NCI-H146 treated with DMSO at 0.1 percent for 48 hours (cell line): Measurements from ENCODE around the gene CHST1.

Experiments
- DNase-seq: peaks from one replicate; lab custom pipeline; 2025; ENCODE audit not compliant: unreplicated experiment; lab: John Stamatoyannopoulos, UW

Gene CHST1

DNA sequence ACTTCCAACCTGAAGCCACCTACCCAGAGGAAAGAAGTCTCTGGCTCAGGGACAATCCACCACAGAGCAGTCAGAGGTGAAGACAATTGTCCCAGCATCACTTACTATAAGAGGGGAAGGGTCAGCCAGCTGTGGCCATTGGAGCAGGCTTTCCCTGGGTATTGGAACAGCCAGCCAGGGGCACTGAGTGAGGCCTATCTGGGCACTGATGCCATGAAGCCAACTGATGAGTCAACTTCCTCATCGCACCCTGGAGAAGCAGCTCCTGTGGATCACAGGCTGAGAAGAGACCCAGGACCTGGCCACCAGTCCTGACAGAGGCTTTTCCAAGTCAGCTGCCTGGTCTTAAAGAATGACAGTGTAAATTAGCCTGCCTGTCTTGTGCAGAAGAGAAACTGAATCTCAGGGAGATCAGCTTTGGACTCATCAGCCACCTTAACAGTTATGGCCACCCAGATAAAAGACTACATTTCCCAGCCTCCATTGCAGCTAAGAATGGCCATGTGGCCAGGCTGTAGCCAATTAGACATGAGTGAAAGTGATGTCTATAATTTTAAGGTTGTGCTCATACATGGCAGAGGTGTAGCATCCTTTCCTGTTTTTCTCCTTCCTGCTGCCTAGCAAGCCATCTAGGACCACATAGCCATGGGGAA lies 19.0 kb downstream of the CHST1 start:
- no peak for DNase-seq

DNA sequence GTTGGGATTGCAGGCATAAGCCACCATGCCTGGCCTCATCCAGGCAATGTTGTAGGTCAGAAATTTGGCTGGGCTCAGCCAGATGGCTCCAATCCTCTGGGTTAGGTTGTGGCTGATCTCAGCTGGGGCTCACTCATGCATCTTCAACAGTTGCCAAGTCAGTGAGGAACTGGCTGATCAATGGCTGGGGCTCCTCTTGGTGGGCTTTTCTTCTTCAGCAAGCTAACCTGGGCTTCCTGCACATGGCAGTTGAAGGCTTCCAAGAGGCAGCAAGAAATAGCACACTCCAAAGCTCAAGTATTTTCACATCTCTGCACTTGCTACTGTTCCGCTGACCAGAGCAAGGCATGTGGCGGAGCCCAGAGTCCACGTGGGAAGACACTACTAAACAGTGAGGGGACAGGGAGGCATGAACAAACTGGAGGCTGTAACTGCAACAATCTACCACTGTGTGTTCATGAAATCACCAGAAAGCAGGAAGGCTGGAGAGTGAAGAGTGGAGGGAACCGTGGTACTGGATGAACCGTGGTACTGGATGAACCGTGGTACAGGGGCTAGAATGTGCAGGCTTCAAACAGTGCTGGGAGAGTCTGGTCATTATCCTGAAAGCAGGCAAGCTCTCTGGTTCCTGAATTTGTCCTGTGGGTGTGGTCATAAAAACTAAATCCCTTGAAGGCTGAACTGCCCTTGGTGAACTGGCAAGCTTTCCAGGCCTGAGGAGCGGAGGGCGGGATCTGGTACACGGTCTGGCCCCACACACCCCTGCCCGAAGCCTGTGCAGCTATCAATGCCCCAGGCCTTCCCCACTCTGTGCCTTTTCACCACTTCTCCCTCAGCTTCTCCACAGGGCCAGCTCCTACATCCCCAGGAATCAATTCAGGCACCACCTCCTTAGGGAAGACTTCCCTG lies 20.2 kb downstream of the CHST1 start:
- DNase-seq = no peak

DNA sequence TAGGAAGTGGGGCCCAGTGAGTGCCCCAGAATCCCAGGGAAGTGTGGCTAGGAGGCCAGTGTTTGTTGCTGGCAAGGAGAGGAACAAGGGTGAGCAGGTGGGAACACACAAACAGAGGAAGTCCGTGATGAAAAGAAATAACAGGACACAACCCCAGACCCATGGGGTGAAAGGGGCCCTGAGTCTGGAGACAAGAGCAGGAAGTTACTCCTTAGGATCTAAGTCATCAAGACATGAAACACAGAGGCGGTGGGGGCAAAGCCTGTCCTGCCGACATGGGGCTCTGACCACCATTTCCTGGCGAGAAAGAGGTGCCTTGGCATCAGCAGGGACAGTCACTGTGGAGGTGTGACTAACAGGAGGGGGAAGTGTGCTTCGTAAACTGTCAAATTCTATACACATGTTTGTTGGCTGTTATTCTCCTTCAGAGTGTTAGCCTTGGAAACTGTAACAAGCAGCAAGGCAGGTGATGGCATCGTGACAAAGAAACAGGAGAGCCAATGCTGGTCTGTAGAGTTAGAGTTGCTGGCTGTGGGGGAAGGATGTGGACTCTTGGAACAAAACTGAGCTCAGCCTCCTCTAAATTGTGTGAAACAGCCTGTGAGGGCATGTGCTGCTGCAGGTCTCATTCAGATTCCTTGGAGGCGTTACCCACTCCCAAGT lies 21.7 kb downstream of the CHST1 start:
- DNase-seq = no peak

DNA sequence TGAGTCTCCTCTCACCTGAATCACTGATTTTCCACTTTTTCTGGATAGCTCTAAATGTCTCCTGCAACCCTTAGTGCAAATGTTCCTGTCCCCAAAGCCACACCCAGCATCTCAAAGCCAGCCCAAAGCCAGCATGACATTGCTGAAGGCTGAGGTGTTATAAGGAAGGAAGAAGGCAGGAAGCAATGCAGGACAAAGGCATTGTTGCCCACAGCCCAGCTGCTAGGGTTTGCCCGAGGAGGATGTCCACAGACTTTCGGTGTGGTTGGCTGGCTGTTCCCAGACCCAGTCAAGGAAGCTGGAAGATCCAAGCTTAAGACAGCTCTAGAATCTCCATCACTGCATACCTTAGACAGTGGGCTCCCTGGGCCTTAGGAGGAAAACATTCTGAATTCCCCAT lies 23.5 kb downstream of the CHST1 start:
- DNase-seq = no peak

DNA sequence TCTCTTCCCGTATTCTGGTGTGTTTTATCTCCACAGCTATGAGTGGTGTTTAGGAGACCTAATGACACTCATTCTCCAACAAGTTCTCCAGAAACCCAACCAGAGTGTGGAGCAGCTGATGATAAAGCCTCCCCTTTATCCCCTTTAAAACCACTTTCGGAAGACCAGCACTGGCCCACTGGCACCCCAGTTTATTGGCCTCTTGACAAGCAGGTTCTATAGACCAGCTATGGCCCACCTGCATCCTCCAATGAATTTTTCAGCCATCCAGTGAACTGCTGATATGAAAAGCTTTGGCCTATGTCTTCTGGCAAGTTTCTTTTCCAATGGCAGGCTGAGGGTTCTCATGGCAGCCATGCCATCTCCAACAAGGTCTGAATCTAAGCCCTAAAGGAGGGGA lies 27.4 kb downstream of the CHST1 start:
- DNase-seq = no peak

DNA sequence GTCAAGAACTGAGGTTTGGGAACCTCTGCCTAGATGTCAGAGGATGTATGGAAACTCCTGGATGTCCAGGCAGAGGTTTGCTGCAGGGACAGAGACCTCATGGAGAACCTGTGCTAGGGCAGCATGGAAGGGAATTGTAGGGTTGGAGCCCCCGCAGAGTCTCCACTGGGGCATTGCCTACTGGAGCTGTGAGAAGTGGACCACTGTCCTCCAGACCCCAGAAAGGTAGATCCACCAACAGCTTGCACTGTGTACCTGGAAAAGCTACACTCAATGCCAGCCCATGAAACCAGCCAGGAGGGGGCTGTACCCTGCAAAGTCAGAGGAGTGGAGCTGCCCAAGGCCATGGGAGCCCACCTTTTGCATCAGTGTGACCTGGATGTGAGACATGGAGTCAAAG lies 29.5 kb downstream of the CHST1 start:
- no peak for DNase-seq

DNA sequence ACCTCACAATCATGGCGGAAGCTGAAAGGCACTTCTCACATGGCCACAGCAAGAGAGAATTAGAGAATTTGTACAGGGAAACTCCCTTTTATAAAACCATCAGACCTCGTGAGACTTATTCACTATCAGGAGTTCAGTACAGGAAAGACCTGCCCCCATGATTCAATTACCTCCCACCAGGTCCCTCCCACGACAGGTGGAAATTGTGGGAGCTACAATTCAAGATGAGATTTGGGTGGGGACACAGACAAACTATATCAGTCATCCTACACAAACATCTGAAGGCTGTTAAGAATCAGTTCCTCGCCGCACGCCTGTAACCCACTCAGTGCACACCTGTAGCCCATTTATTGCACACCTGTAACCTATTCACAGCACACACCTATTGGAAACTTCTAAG lies 39.8 kb downstream of the CHST1 start:
- DNase-seq = no peak

DNA sequence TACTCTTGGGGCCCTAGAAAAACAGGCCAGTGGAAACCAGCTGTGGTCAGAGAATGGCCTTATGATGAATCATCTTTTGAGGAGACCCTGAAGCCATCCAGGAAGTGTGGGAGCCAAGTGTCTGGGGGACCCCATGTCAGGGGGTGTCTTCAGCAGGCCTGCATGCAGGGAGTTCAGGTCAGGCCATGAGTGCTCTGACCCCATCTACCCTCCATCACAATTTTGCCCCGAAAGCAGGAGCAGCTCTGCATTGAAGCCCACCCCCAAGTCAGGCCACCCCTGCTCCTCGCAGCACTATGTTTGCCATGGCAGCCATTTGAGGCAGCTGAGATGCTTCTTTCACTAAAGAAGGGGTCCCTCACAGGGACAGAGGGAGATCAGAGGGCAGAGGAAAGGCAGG lies 41.3 kb downstream of the CHST1 start:
- DNase-seq = no peak

DNA sequence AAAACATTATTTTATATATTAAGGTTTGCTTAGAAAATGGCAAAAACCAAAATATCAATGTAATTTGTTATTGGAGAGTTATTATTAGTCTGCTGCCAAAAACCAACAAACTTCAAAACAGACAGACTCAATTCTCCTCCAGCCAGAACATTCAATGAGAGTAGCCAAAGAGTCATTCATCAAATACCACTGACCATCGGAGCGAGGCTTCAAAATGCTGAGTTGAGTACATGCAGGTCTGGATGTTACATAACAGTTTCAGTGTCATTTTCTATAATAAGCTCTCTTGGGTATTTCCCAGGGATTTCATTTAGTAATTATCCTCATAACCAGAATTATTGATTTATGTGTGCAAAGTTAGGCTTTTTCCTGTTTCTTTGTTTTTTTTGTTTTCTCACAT lies 42.6 kb downstream of the CHST1 start:
- no peak for DNase-seq

DNA sequence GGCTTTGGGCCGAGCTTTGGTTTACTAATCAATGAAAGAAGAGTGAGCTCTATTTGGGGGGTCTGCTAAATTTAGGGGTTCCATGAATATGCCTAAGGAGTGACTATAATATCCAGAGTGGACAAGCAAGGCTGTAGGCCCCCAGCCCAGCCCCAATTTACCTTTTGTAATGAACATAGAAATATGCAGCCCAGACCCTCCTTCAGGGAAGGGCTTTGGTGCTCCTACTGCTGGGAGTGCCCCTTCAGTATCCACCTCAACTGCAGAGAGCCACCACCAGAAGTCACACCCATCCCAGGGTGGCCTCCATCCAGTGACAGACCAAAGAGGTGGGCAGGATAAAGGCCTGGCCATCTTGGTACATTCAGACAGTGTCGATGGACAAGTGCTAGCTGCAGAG lies 43.1 kb downstream of the CHST1 start:
- DNase-seq = no peak

DNA sequence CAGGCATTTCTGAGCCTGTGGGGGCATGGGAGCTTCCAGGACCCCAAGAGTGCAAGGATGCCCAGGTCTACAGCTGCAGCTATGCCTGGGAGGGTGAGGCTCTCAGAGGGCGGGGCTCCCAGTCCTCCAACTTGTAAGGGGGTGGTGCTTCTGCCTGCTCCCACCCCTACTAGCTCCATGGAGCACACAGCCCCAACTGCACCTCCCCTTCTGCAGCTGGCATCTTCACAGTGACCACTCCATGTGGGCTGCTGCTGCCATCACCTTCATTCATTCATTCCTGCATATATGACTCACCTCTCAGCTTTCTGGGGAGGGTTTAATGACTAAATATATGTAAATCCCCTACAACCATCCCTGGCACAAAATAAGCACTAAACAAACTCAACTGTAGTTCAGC lies 43.8 kb downstream of the CHST1 start:
- no peak for DNase-seq

DNA sequence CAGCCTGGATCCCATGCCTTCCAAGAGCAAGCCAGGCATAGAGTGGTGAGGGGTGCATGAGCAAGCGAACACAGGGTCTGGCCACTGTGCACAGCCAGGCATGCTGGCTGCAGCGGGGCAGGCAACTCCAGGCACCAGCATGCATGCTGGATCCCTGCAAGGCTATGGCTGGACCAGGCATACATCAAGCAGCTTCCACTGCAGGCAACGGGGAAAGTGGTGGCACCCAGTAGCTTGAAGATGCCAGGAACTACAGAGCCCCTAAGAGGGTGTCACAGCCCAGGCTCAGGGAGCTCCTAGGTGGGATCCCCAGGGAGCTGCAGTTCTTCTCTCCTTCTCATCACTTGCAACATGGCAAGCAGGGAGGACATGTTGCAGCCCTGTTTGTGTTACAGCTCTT lies 45.2 kb downstream of the CHST1 start:
- no peak for DNase-seq

DNA sequence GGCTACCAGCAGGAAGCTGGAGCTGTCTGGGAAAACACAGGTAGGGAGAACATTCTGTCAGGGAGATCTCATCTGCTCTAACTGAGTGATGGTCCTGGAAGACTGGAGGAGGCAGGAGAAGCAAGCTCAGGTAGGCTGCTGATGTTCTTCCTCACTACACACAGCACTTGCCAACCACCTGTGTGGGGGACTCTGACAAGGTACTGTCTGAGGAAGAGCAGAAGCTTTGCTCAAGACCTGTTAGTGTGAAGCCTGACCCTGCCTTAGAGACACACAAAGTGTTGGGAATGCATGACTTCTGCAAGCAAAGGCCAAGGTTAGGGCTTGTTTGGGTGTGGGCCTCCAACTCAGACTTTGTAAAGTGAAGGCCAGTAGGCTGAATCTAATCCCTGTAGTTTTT lies 46.5 kb downstream of the CHST1 start:
- DNase-seq = no peak

DNA sequence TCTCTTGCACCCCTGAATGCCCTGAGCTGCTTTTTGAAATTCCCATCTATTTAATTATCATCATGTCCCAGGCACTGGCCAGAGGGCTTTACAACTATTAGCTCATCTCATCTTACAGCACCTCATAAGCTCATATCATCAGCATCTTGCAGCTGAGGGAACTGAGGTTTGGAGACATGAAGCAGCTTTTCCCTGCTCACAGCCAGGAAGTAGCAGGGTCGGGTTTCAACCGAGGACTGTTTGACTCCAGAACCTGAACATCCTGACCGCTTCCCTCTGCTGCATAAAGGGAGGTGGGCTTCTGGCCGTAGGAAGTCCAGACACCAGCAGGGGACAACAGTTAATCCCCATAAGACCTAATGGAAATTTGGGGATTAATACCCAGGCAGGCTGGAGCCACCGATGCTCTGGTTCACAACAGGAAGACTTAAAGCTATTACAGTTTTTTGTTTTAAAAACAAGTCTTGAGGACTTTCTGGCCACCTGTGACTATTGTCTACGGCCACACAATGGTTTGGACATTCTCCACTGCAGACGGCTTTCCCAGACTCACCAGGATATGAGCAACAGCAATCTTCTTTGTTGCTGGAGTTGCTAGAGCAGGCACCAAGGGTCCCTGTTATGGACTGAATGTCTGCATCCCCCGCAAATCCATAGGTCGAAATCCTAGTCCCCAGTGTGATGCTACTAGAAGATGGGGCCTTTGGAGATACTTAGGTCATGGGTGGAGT lies 47.4 kb downstream of the CHST1 start:
- DNase-seq = no peak

DNA sequence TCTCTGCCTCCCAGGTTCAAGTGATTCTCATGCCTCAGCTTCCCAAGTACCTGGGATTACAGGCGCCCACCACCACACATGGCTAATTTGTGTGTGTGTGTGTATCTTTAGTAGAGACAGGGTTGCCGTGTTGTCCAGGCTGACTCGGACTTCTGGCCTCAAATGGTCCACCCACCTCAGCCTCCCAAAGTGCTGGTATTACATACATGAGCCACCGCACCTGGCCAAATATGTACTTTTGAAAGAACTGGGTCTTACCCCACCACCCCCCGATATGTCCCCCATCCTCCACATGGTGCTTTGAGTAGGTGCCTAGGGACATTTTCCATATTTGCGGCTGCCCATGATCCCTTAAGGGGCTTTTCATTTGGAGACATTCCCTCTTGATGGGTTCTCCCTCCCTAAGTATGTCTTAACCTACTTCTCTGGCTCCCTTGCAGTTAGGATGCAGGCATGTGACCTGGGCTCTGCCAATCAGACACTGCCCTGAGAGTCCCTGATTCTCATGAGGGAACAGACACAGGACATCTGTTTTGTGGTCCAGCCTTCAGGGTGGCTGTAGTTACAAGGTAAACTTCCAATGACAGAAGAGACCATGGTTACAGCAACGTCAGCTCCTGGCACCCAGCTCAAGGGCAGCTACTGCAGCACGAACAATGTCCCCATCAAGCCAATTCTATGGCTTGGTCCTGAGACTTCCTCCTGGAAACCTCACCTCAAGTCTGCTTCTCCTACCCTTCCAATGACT lies 48.4 kb downstream of the CHST1 start:
- DNase-seq = no peak

DNA sequence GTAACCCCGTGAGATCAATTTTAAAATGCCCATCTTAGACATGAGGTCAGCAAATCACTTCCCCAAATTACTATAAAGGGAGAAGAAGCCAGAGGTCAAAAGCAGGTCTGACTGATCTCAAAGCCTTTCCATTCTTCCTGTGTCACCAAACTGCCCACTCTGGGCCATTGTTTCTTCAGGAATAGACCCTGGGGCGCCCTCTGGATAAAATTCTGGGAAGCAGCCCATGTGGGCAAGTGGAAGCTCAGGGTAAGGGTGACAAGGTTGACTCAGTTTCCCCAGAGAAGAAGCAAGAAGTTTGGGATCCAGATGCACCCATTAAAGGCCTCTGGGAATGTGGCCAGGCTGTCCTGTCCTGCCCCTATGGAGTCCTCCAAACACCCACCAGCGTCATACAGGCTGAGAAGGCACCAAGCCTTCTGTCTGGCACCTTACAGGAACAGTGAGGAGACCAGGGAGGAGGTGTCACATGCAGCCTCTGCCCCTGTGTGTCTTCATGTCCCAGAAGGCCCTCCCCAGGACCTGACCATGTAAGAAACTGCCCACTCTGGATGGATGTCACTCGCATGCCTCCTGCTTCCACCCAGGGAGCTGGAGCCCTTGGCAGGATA lies 50.1 kb downstream of the CHST1 start:
- DNase-seq = no peak

DNA sequence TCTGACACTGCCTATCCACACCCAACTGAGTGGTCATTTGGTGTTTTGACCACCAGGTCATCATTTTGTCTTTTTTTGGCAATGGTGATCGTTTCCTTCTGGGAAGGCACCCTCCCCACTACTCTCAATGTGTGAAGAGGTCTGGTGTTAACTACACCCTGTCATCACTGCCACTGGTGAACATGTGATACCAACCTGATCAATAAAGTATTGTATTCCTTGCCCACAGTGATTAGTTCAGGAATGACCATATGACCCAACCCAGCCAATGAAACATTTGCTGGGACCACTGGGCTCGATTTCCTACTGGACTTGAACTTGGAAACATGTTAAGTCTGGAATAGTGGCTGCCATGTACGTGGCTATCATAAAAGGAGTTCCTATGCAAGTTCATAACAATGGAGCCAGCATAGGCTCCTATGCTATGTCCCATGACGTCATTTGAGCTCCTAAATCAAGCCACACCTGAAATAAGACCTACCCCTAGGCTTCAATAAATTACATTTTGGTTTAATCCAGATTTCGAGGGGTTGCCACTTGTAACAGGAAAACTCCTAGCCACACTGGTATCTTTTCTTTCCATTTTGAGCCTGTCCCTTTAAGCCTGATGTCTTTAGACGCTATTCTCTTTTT lies 51.1 kb downstream of the CHST1 start:
- no peak for DNase-seq

DNA sequence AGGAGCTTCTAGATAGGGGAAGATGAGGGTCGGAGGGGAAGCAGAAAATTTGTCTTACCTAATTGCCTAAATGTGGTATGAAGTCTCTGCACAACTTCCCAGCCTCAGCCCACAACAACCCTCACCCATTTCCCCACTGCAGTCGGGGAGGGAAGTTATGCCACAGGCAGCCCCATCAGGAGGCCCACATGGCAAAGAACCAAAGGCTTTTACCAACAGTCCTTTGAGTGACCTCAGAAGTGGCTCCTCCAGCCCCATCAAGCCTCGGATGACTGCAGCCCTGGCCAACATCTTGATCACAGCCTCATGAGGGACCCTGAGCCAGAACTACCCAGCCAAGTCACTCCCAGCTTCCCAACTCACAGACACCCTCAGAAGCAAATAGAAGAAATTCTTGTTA lies 54.8 kb downstream of the CHST1 start:
- DNase-seq = no peak

DNA sequence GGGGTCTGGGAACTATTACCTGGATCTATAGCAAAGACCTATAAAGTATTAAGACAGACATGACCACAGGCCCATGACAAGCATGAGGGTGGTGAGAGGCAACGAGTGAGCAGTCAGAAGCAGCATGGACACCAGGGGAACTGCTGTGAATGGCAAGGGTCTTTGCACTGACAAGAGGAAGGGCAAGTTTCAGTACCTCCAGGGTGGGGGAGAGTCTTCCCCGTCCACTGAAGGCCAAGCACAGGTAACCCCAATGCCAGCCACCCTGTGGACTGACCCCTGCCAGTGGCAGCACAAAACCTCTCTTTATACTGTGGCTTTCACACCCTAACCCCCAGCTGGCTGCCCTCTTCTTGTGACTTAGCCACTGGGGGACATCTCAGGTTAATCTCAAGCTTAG lies 55.5 kb downstream of the CHST1 start:
- no peak for DNase-seq

DNA sequence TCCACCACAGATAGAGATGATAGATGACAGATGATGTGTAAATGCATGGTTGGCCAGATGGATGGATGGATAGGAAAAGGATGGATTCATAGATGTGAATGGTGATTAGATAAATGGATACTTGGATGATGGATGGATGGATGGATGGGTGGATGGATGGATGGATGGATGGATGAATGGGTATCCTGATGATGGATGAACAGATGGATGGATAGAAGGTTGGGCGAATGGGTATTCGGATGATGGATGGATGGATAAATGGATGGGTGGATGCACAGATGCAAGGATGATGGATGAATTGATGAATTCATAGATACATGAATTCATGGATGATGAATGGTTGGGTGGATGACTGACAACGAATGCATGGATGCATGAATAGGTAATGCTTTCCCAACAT lies 56.1 kb downstream of the CHST1 start:
- no peak for DNase-seq
